Naive thymus-derived CD4-positive, alpha-beta T cell (primary cell): ENCODE measurements around the gene LANCL3. TPM values are rescaled to one million over a fixed set of nuclear protein-coding genes. Genes with fewer than 3 reads are reported as not detected.

Experiments used
- ATAC-seq: fragments of 150-1000 bp; cut with Tn5 transposase; 2 replicates; pipeline ENCODE4 v1.10.0; 2021; ENCODE audit warnings: mild to moderate bottlenecking, moderate library complexity
- CTCF ChIA-PET: fragments of 350-600 bp; sonication (Branson Sonifier 250); formaldehyde crosslinking; loops from one replicate; lab custom pipeline; 2021; ENCODE audit warnings: antibody characterized with exemption; lab: Charles Lee
- POLR2A ChIA-PET: fragments of 350-600 bp; sonication (Branson Sonifier 250); formaldehyde crosslinking; loops from one replicate; lab custom pipeline; 2021; ENCODE audit warnings: antibody characterized with exemption, inconsistent platforms; lab: Charles Lee
- DNase-seq, 9 donors: peaks; one replicate each; pipeline versions ENCODE4 v3.0.0 to v3.0.0-alpha.2; 2020 to 2022; ENCODE audit warnings: mixed read lengths in 1 of 9
- H3K27ac ChIP-seq: one replicate; pipeline ENCODE4 v1.7.0; 2013; ENCODE audit warnings: mild to moderate bottlenecking, low read depth, low read length, moderate library complexity
- H3K27me3 ChIP-seq, 2 donors: one replicate each; pipeline ENCODE4 v1.7.0; 2013; ENCODE audit warnings: low read length in 2 of 2, mild to moderate bottlenecking in 2 of 2, moderate library complexity in 2 of 2; ENCODE audit not compliant: control insufficient read depth in 2 of 2, insufficient read depth in 2 of 2
- H3K36me3 ChIP-seq, 3 experiments: 1 replicate in 2 of 3; 2 replicates in 1 of 3; pipeline ENCODE4 v1.7.0; 2013; ENCODE audit warnings: low read length in 3 of 3, mild to moderate bottlenecking in 3 of 3, moderate library complexity in 1 of 3; ENCODE audit not compliant: insufficient read depth in 3 of 3, control insufficient read depth in 2 of 3
- H3K4me1 ChIP-seq, 2 donors: one replicate each; pipeline ENCODE4 v1.7.0; 2013; ENCODE audit warnings: low read length in 2 of 2, mild to moderate bottlenecking in 2 of 2, moderate library complexity in 1 of 2; ENCODE audit not compliant: control insufficient read depth in 2 of 2, insufficient read depth in 2 of 2
- H3K4me3 ChIP-seq: 2 replicates; pipeline ENCODE4 v1.7.0; 2013; ENCODE audit warnings: mild to moderate bottlenecking, low read length
- H3K9me3 ChIP-seq, 3 experiments: 1 replicate in 2 of 3; 2 replicates in 1 of 3; pipeline ENCODE4 v1.7.0; 2013; ENCODE audit warnings: low read length in 3 of 3; ENCODE audit not compliant: control insufficient read depth in 2 of 3
- H3K27ac Mint-ChIP-seq, 9 donors: one replicate each; pipeline ENCODE4 v1.8.0; 2020 to 2022; ENCODE audit warnings: mixed read lengths in 9 of 9, mild to moderate bottlenecking in 8 of 9, moderate library complexity in 5 of 9, inconsistent platforms in 2 of 9
- H3K27me3 Mint-ChIP-seq, 5 donors: one replicate each; pipeline ENCODE4 v1.8.0; 2021 to 2022; ENCODE audit warnings: mixed read lengths in 5 of 5, mild to moderate bottlenecking in 1 of 5
- H3K36me3 Mint-ChIP-seq, 5 donors: one replicate each; pipeline ENCODE4 v1.8.0; 2020 to 2022; ENCODE audit warnings: mixed read lengths in 5 of 5, mild to moderate bottlenecking in 3 of 5, inconsistent platforms in 1 of 5
- H3K4me1 Mint-ChIP-seq, 7 donors: one replicate each; pipeline ENCODE4 v1.8.0; 2020 to 2022; ENCODE audit warnings: mixed read lengths in 7 of 7, mild to moderate bottlenecking in 3 of 7, inconsistent platforms in 1 of 7
- H3K4me3 Mint-ChIP-seq, 10 donors: one replicate each; pipeline ENCODE4 v1.8.0; 2020 to 2022; ENCODE audit warnings: mild to moderate bottlenecking in 10 of 10, mixed read lengths in 10 of 10, moderate library complexity in 6 of 10, inconsistent platforms in 2 of 10
- H3K9me3 Mint-ChIP-seq, 11 donors: one replicate each; pipeline ENCODE4 v1.8.0; 2020 to 2022; ENCODE audit warnings: mixed read lengths in 11 of 11, mild to moderate bottlenecking in 4 of 11, inconsistent platforms in 1 of 11, moderate library complexity in 1 of 11
- intact Hi-C, 2 donors: fragments of 100-400 bp; cut with micrococcal nuclease; formaldehyde crosslinking; loops; one replicate each; pipeline ENCODE4 v1.15.1; 2023
- polyA plus RNA-seq, 2 donors: library from polyadenylated mRNA; unstranded; fragments of 300-500 nt; fragmentation: Illumina TruSeq; gene quantifications; one replicate each; pipeline ENCODE4 v1.2.3, GENCODE V29; 2021
- total RNA-seq, 6 experiments: library from RNA in 5 of 6; stranded (reverse) in 5 of 6; gene quantifications; 1 replicate in 5 of 6; 2 replicates in 1 of 6; pipeline ENCODE4 v1.2.3 and lab custom pipeline; 2021 to 2026

LANCL3 gene
- total and polyA plus RNA-seq, 7 experiments from 2014 or later, result 0.03 to 0.53 (median 0.16) TPM; not detected in 2

GRCh38 chrX:37685381-37686359 is 114.2 kb downstream of the LANCL3 start, which contains the start of gene XK:
TSS of gene XK (plus strand) at chrX:37685791. CDS start at chrX:37685962, 171 bp downstream.
- H3K27me3 Mint-ChIP-seq, result peaks cover 0 to 7% (median 0%) of the 10 kb centered on the region in 5 donors
- H3K4me1 Mint-ChIP-seq, result peaks cover 0 to 5% (median 0%) of the 10 kb centered on the region in 7 donors
- H3K27ac ChIP-seq, result no peak within 1 kb of the TSS
- ATAC-seq (peak; percentile 82), DNase-seq (peak in 7 of 9 donors; percentile 3 to 47 (median 8))
- POLR2A ChIA-PET, result no interaction called here
- CTCF ChIA-PET, result no interaction called here
- no peaks in the 10 kb centered on the region for H3K27me3 ChIP-seq
- intact Hi-C loops, result no loop called here
- peak within 1 kb of the TSS; percentile 64 to 77 (median 72) for H3K4me3 Mint-ChIP-seq
- peaks cover 0 to 1% (median 0%) of the 10 kb centered on the region in 11 donors for H3K9me3 Mint-ChIP-seq
- H3K36me3 Mint-ChIP-seq, result no peaks in the 10 kb centered on the region
- no peaks in the 10 kb centered on the region for H3K9me3 ChIP-seq
- H3K27ac Mint-ChIP-seq, result no peak within 1 kb of the TSS
- H3K4me3 ChIP-seq, result no peak within 1 kb of the TSS
- no peaks in the 10 kb centered on the region for H3K36me3 ChIP-seq
- no peaks in the 10 kb centered on the region for H3K4me1 ChIP-seq

- H3K4me3 ChIP-seq, result no peak overlapping the region
- Mint-ChIP-seq H3K9me3 (peaks cover 0 to 1% (median 0%) of the 10 kb centered on the region in 11 donors), H3K27me3 (peaks cover 0 to 7% (median 0%) of the 10 kb centered on the region in 5 donors), H3K27ac (no peak overlapping the region), H3K4me3 (peak overlapping the region; percentile 64 to 77 (median 72)), H3K4me1 (peaks cover 0 to 5% (median 0%) of the 10 kb centered on the region in 7 donors), H3K36me3 (no peaks in the 10 kb centered on the region)
- POLR2A ChIA-PET, result no interaction called here
- H3K27ac ChIP-seq, result no peak overlapping the region
- H3K4me1 ChIP-seq, result no peaks in the 10 kb centered on the region
- H3K27me3 ChIP-seq, result no peaks in the 10 kb centered on the region
- CTCF ChIA-PET, result no interaction called here
- no peak for DNase-seq
- no peaks in the 10 kb centered on the region for H3K36me3 ChIP-seq
- intact Hi-C loops, result no loop called here
- H3K9me3 ChIP-seq, result no peaks in the 10 kb centered on the region
- ATAC-seq, result no peak
These were observed 115.0 kb downstream of the LANCL3 start for GRCh38 chrX:37686369-37686995.

GRCh38 chrX:37686996-37687395 is 115.5 kb downstream of the LANCL3 start:
- Mint-ChIP-seq H3K27ac (no peak overlapping the region), H3K4me3 (peak overlapping the region in 1 of 10 donors; percentile 42), H3K27me3 (peaks cover 0 to 7% (median 0%) of the 10 kb centered on the region in 5 donors), H3K36me3 (no peaks in the 10 kb centered on the region), H3K4me1 (peaks cover 0 to 5% (median 0%) of the 10 kb centered on the region in 7 donors), H3K9me3 (peaks cover 0 to 1% (median 0%) of the 10 kb centered on the region in 11 donors)
- DNase-seq (no peak), ATAC-seq (no peak)
- intact Hi-C loops, result no loop called here
- Histone ChIP-seq H3K4me3 (no peak overlapping the region), H3K27me3 (no peaks in the 10 kb centered on the region), H3K4me1 (no peaks in the 10 kb centered on the region), H3K27ac (no peak overlapping the region), H3K9me3 (no peaks in the 10 kb centered on the region), H3K36me3 (no peaks in the 10 kb centered on the region)
- ChIA-PET POLR2A (no interaction called here), CTCF (no interaction called here)

GRCh38 chrX:37690119-37690518 is 118.7 kb downstream of the LANCL3 start:
- POLR2A ChIA-PET, result no interaction called here
- no peak overlapping the region for H3K27ac Mint-ChIP-seq
- H3K36me3 Mint-ChIP-seq, result no peaks in the 10 kb centered on the region

GRCh38 chrX:37692918-37693317 is 121.5 kb downstream of the LANCL3 start:
- Mint-ChIP-seq H3K4me3 (no peak overlapping the region), H3K9me3 (no peaks in the 10 kb centered on the region), H3K27ac (no peak overlapping the region), H3K4me1 (no peaks in the 10 kb centered on the region), H3K36me3 (no peaks in the 10 kb centered on the region), H3K27me3 (no peaks in the 10 kb centered on the region)
- ChIA-PET POLR2A (no interaction called here), CTCF (no interaction called here)
- ATAC-seq (no peak), DNase-seq (no peak)
- Histone ChIP-seq H3K4me3 (no peak overlapping the region), H3K9me3 (no peaks in the 10 kb centered on the region), H3K36me3 (no peaks in the 10 kb centered on the region), H3K27me3 (no peaks in the 10 kb centered on the region), H3K4me1 (no peaks in the 10 kb centered on the region), H3K27ac (no peak overlapping the region)
- intact Hi-C loops, result no loop called here

More at GRCh38 chrX:37690119-37690518, 118.7 kb downstream of the LANCL3 start:
- Histone ChIP-seq H3K27ac (no peak overlapping the region), H3K9me3 (no peaks in the 10 kb centered on the region), H3K27me3 (no peaks in the 10 kb centered on the region), H3K36me3 (no peaks in the 10 kb centered on the region), H3K4me1 (no peaks in the 10 kb centered on the region), H3K4me3 (no peak overlapping the region)
- CTCF ChIA-PET, result no interaction called here
- DNase-seq (no peak), ATAC-seq (no peak)
- Mint-ChIP-seq H3K27me3 (peaks cover 0 to 3% (median 0%) of the 10 kb centered on the region in 5 donors), H3K4me1 (peaks cover 0 to 5% (median 0%) of the 10 kb centered on the region in 7 donors), H3K4me3 (no peak overlapping the region), H3K9me3 (peaks cover 0 to 1% (median 0%) of the 10 kb centered on the region in 11 donors)
- intact Hi-C loops, result no loop called here

GRCh38 chrX:37697169-37697760 is 125.8 kb downstream of the LANCL3 start:
- no peak overlapping the region for H3K27ac ChIP-seq
- H3K9me3 Mint-ChIP-seq, result no peaks in the 10 kb centered on the region
- no peak overlapping the region for H3K4me3 ChIP-seq
- H3K36me3 ChIP-seq, result no peaks in the 10 kb centered on the region
- H3K27me3 ChIP-seq, result no peaks in the 10 kb centered on the region
- H3K27ac Mint-ChIP-seq, result no peak overlapping the region
- H3K9me3 ChIP-seq, result no peaks in the 10 kb centered on the region
- intact Hi-C loops, result no loop called here
- no peak overlapping the region for H3K4me3 Mint-ChIP-seq
- ATAC-seq (no peak), DNase-seq (no peak)
- ChIA-PET CTCF (no interaction called here), POLR2A (no interaction called here)
- H3K27me3 Mint-ChIP-seq, result no peaks in the 10 kb centered on the region
- H3K4me1 ChIP-seq, result no peaks in the 10 kb centered on the region
- no peaks in the 10 kb centered on the region for H3K4me1 Mint-ChIP-seq
- H3K36me3 Mint-ChIP-seq, result no peaks in the 10 kb centered on the region
